ENCODE data around the gene ZNF358. TPM values are rescaled to one million over a fixed set of nuclear protein-coding genes. Genes with fewer than 3 reads are reported as not detected.
A peak's percentile ranks its signal among the peaks of the same experiment; 100 is the strongest.

The ZNF358 gene
- total RNA-seq, 4 donors from 2014 or later = 69.8 to 139 (median 116) TPM

- intact Hi-C loops (cut with DNase I; ENCODE audit: low total_unique reads) (loop anchor here (10.0 kb wide), 1 partner anchor 288 kb away; no protein-coding TSS in a partner anchor), in situ Hi-C loops (cut with MboI; ENCODE audit: low sequenced_read_pairs in 4 of 4) (no loop called here)
- Histone ChIP-seq H3K4me3 (no peak overlapping the region), H3K27me3 (no peaks in the 10 kb centered on the region), H3K4me1 (peaks cover 8 to 13% of the 10 kb centered on the region in 2 donors), H3K36me3 (no peaks in the 10 kb centered on the region), H3K27ac (no peak overlapping the region), H3K9me3 (no peaks in the 10 kb centered on the region)
- TF ChIP-seq POLR2A (IDR thresholded peaks at IDR 0.05) = no peak
- TF ChIP-seq CTCF (IDR thresholded peaks at IDR 0.05 in 4 of 5, conservative IDR thresholded peaks at IDR 0.05 in 1 of 5) = no peak
- ATAC-seq = no peak
- no peak for DNase-seq
Observed at GRCh38 chr19:7492558-7492957, 23.3 kb upstream of the ZNF358 start.

DNA sequence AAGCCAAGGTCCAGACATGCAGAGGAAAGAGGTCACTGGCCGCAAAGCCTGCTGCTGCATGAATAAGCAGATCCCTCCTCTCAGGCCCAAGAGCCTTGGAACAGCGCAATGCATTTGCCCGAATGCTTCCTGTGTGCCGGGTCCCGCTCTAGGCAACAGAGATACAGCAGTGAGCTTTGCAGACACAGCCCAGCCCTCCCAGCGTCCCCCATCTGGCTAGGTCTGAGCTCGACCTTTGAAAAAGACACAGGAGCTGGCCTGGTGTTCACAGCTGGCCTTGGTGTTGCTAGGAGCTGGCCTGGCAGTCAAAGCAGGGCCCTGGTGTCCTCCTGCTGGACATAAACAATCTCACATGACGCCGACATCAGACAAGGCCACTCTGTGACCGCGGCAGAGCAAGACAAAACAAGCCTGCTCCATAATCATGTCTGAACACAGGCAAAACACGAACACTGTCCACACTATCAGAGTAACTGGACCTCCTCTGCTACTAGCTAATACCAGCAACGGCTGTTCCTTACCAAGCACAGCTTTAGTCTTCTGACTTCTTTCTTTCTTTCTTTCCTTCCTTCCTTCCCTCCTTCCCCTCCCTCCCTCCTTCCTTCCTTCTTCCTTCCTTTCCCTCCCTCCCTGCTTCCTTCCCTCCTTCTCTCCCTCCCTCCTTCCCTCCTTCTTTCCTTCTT is 21.3 kb upstream of the ZNF358 start:
- H3K9me3 ChIP-seq = no peaks in the 10 kb centered on the region
- H3K27me3 ChIP-seq = no peaks in the 10 kb centered on the region
- intact Hi-C loops (cut with DNase I; ENCODE audit: low total_unique reads) = loop anchor here (10.0 kb wide), 1 partner anchor 290 kb away; no protein-coding TSS in a partner anchor
- TF ChIP-seq CTCF (IDR thresholded peaks at IDR 0.05 in 4 of 5, conservative IDR thresholded peaks at IDR 0.05 in 1 of 5) (peak in 2 of 5 experiments; percentile 22 to 29), POLR2A (IDR thresholded peaks at IDR 0.05) (no peak)
- DNase-seq (peak; percentile 67 to 69), ATAC-seq (peak; percentile 94 to 98)
- H3K36me3 ChIP-seq = no peaks in the 10 kb centered on the region
- in situ Hi-C loops (cut with MboI; ENCODE audit: low sequenced_read_pairs in 4 of 4) = no loop called here
- H3K4me3 ChIP-seq = no peak overlapping the region
- peaks cover 6 to 8% of the 10 kb centered on the region in 2 donors for H3K4me1 ChIP-seq
- peak overlapping the region; percentile 8 to 83 (median 73) for H3K27ac ChIP-seq

- Histone ChIP-seq H3K36me3 (no peaks in the 10 kb centered on the region), H3K9me3 (no peaks in the 10 kb centered on the region), H3K27ac (no peak overlapping the region), H3K4me3 (no peak overlapping the region), H3K27me3 (peaks cover 1 to 21% (median 11%) of the 10 kb centered on the region in 3 donors), H3K4me1 (peaks cover 6 to 8% of the 10 kb centered on the region in 2 donors)
- DNase-seq (no peak), ATAC-seq (no peak)
- intact Hi-C loops (cut with DNase I; ENCODE audit: low total_unique reads) (loop anchor here (10.0 kb wide), 1 partner anchor 292 kb away; no protein-coding TSS in a partner anchor), in situ Hi-C loops (cut with MboI; ENCODE audit: low sequenced_read_pairs in 4 of 4) (no loop called here)
- TF ChIP-seq CTCF (IDR thresholded peaks at IDR 0.05 in 4 of 5, conservative IDR thresholded peaks at IDR 0.05 in 1 of 5) (no peak), POLR2A (IDR thresholded peaks at IDR 0.05) (no peak)
Observed at GRCh38 chr19:7497292-7497691, 18.6 kb upstream of the ZNF358 start.

DNA sequence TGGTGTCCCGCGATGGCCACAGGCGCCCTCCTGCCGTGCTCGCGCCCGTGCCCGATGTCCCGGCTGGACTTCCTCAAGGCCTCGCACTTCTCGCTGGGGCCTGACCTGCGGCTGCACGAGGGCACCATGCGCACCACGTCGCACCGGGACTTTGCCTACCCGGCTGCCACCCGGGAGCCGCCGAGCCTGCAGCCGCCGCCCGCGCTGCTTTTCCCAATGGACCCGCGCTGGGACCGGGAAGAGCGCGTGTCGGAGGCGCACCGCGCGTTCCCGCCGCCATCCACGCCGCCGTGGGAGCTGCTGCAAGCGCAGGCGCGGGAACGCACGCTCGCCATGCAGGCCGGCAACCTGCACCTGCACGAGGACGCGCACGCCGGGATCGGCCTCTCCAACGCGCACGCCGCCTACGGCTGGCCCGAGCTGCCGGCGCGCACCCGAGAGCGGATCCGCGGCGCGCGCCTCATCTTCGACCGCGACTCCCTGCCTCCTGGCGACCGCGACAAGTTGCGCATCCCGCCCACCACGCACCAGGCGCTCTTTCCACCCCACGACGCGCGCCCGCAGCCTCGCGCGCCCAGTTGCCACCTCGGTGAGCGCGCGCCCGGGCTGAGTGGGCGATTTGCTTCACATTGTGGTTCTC is 15.0 kb upstream of the ZNF358 start:
- Histone ChIP-seq H3K36me3 (no peaks in the 10 kb centered on the region), H3K4me3 (peak overlapping the region; percentile 36 to 45 (median 40)), H3K9me3 (no peaks in the 10 kb centered on the region), H3K4me1 (no peaks in the 10 kb centered on the region), H3K27ac (no peak overlapping the region), H3K27me3 (peaks cover 15 to 44% (median 35%) of the 10 kb centered on the region in 3 donors)
- ATAC-seq = no peak
- intact Hi-C loops (cut with DNase I; ENCODE audit: low total_unique reads) = no loop called here
- in situ Hi-C loops (cut with MboI; ENCODE audit: low sequenced_read_pairs in 4 of 4) = no loop called here
- TF ChIP-seq CTCF (IDR thresholded peaks at IDR 0.05 in 4 of 5, conservative IDR thresholded peaks at IDR 0.05 in 1 of 5) = no peak
- TF ChIP-seq POLR2A (IDR thresholded peaks at IDR 0.05) = no peak
- no peak for DNase-seq
